GM20000 (cell line): Measurements from ENCODE around the gene LCN12.

Experiments
- DNase-seq: peaks from one replicate; pipeline ENCODE4 v3.0.0; 2012; ENCODE audit warnings: low spot score
- TF ChIP-seq, protein P1 (sequence below): IDR thresholded peaks from 2 replicates; pipeline ENCODE4 v1.5.1; 2012; ENCODE audit warnings: mild to moderate bottlenecking, control low read depth; ENCODE audit errors: extremely low read depth, missing control alignments

LCN12 gene

DNA sequence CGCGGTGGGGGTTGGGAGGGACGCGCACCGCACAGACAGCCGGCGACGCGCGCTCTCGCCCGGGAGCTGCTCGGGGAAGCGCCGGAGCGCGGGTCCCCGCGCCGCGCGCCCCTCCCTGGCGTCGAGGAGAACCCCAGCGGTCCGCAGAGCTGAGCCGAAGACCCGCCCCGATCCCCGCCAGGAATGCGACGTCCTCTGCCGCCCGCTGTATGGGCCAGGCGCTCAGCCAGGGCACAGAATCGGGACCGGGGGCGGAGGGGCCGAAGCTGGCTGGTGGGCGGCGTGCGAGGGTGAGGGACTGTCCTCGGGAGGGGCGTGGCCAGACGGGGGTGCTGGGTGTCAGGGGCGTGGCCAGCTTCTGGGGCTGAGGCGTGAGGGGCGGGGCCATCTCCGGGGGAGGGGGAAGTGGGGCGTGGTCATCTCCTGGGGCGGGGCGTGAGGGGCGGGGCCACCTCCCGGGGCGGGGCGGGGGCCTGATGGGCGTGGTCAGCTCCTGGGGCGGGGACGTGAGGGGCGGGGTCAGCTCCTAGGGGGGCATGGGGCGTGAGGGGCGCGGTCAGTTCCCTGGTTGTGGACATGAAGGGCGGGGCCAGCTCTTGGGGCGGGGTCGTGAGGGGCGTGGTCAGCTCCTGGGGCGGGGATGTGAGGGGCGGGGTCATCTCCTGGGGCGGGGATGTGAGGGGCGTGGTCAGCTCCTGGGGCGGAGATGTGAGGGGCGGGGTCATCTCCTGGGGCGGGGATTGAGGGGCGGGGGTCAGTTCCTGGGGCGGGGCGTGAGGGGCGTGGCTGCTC, 26.2 kb downstream of the LCN12 start:
- TF ChIP-seq, protein P1, sequence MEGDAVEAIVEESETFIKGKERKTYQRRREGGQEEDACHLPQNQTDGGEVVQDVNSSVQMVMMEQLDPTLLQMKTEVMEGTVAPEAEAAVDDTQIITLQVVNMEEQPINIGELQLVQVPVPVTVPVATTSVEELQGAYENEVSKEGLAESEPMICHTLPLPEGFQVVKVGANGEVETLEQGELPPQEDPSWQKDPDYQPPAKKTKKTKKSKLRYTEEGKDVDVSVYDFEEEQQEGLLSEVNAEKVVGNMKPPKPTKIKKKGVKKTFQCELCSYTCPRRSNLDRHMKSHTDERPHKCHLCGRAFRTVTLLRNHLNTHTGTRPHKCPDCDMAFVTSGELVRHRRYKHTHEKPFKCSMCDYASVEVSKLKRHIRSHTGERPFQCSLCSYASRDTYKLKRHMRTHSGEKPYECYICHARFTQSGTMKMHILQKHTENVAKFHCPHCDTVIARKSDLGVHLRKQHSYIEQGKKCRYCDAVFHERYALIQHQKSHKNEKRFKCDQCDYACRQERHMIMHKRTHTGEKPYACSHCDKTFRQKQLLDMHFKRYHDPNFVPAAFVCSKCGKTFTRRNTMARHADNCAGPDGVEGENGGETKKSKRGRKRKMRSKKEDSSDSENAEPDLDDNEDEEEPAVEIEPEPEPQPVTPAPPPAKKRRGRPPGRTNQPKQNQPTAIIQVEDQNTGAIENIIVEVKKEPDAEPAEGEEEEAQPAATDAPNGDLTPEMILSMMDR: no peak
- peak; percentile 88 for DNase-seq

DNA sequence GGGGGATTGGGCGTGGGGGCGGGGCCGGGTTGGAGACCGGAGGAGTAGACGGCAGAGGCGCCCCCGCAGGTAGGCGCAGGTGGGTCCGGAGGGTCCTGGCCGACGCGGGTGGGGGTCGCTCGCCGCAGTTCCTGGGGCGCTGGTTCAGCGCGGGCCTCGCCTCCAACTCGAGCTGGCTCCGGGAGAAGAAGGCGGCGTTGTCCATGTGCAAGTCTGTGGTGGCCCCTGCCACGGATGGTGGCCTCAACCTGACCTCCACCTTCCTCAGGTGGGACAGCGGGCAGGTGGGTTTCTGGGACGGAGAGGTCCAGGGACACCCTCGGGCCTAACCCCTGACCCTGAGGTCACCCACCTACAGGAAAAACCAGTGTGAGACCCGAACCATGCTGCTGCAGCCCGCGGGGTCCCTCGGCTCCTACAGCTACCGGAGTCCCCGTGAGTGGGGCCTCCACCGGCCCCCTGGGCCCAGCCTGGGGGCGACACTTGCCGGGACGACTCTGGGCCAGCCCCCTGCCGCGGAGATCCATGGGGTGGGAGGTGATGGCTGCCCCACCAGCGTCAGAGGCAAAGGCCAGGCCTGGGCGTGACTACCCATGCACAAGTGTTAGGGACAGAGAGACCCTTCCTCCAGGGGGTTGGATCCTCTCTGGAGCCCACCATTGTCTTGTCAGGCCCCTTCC, 26.9 kb downstream of the LCN12 start:
- DNase-seq: no peak
- TF ChIP-seq, protein P1: no peak

DNA sequence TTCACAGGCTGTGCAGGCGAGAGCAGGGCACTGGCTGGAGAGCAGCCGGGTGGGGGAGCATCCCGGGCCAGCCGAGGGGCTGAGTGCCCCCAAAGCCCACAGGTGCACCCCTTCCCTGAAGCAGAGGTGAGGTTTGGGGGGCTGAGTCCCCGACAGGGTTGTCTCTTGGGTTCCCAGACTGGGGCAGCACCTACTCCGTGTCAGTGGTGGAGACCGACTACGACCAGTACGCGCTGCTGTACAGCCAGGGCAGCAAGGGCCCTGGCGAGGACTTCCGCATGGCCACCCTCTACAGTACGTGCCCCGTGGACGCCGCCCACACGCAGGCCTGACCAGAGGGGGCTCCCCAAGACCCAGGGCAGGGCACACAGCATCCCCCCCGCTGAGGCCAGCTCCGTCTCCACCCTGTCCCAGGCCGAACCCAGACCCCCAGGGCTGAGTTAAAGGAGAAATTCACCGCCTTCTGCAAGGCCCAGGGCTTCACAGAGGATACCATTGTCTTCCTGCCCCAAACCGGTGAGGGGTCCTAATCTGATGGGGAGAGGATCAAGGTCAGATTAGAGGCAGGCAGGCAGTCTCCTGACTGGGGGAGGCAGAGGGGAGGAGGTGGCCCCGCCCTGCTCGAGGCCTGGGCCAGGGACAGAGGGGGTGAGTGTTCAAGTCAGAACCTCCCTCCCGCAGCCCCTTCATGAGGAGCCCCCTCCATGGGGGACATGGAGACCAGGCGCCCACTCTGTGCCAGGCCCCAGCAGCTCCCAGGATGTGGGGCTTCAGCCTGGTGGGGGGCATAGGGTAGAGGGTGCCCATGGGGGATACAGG, 27.9 kb downstream of the LCN12 start:
- no peak for DNase-seq
- TF ChIP-seq, protein P1: no peak

DNA sequence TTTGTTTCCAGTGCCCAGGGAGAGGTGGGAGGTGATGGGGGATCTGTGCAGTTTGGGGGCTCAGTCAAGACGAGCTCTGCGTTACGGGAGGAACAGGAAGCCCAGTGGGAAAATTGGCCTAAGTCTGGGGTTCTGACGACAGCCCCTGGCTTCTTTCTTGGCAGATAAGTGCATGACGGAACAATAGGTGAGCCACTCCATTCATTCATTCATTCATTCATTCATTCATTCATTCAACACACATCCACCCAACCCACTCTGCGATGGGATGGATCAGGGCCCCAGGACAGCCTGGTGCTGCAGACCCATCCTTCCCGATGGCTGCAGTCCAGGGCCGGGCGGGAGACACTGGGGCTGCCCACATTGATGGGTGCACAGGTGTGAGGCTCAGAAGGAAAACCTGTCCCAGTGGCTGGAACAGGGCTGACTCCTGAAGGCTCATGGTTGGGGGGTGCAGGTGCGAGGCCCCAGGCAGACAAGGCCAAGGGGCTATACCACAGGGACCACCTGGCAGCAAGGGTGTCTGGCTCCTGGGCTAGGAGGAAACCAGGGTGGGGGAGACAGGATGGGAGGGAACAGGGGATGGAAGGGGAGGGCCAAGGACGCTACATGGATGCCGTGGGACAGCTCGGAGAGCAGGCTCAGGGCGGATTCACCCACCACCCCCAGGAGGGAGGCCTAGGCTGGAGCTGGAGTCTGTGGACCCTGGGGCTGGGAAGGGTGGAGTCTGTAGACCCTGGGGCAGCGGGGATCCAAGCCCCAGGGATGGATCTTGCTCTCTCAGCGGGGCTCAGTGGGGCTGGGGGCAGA, 28.8 kb downstream of the LCN12 start:
- TF ChIP-seq, protein P1: no peak
- no peak for DNase-seq

DNA sequence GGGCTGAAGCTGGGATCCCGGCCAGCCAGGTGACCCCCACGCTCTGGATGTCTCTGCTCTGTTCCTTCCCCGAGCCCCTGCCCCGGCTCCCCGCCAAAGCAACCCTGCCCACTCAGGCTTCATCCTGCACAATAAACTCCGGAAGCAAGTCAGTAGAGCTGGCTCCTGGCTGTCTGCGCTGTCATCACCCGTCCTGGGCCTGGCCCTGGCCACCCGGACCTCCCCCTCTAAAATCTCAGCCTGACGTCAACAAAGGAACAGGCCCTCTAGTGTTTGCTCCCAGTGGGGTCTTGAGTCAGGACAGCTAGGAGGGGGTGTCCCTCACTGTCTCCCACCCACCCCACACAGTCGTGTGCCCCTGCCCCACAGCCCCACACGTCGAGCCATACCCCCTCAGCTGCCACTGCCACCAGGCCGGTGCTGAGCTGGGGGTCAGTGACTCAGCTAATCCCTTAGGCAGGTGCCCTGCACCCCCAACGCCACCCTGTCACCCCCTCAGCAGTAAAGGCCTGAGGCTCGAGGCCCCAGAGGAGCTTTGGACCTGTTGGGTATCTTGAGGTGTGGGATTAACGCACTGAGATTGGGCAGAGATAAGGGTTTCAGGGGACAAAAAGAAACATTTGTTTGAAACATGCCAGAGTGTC, 29.6 kb downstream of the LCN12 start:
- TF ChIP-seq, protein P1: no peak
- DNase-seq: no peak

DNA sequence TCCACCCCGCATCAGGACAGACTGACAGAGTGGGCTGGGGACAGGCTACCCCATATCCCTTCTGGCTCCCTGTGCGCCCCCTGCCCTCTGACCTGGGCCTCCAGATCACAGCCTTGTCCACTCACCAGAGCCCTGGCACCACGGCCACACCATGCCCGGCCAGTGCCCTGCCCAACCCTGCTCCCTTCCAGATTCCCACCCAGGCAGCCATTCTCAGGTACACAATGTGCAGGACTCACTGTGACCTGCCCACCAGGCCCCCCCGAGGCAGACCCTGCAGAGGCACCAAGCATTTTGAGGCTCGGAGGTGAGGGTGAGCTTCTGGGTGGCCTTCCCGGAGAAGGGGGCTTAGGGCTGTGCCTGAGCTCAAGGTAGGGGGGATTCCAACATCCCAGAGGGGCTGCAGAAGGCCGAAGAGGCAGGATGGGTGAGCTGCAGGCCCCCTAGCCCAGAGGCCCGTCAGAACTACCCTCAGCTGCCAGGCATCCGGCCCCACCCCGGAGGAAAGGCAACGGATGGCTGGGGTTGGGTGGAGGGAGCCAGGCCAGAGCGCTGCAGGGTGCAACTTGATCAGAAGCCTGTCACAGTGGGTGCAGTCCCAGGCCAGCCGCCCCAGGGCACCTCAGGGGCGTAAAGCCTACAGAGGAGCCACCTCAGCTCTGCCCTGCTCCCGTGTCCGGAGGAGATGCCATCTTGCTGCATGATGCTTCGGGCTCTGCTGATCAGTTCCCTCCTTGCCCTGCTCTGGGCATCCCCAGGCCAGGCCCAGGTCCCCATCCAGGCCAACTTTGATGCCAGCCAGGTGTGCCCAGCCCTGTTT, 30.4 kb downstream of the LCN12 start, which contains the start of gene LCNL1:
LCNL1 (plus strand) TSS at position 762 of the 820 bp plus-strand sequence. CDS start 594 bp downstream, outside the sequence.
- TF ChIP-seq, protein P1: no peak
- DNase-seq: no peak
